ENCODE data around the gene THRB. TPM values are rescaled to one million over a fixed set of nuclear protein-coding genes. Genes with fewer than 3 reads are reported as not detected.

The THRB gene
- total RNA-seq, 2 donors from 2014 or later, result 0.24 to 0.26 TPM

DNA sequence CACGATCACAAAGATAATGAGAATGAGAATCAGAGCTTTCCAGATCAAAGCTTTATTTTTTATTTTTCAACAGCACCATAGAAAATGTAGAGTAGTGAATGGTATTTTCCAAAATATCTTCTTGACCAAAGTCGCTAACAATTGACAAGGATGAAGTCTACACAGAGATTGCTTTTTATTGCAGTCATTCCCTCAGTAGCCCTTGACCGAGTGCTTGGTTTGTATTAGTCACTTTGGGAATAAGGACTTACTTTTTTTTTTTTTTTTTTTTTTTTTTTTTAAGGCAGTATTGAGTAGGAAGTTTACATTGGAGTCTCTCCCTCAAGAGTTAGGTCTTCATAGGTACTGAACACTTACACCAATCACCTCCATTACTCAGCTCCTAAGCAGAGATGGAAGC, 39.8 kb downstream of the THRB start:
- H3K9ac ChIP-seq (ENCODE audit: extremely low read depth, low read length, poor library complexity, severe bottlenecking), result no peak overlapping the region
- DNase-seq, result no peak
- no peaks in the 10 kb centered on the region for H3K36me3 Mint-ChIP-seq (ENCODE audit: low read depth)
- no peaks in the 10 kb centered on the region for H3K4me1 ChIP-seq (ENCODE audit: control insufficient read depth, insufficient read depth, low read length)
- no peak overlapping the region for H3K27ac ChIP-seq (ENCODE audit: low read depth, low read length)
- H3K4me3 ChIP-seq (ENCODE audit: low read length), result no peak overlapping the region
- H3K4me3 Mint-ChIP-seq, result no peak overlapping the region
- no peaks in the 10 kb centered on the region for H3K27me3 ChIP-seq (ENCODE audit: control insufficient read depth, insufficient read depth, low read length, poor library complexity, severe bottlenecking)
- no peaks in the 10 kb centered on the region for H3K4me1 Mint-ChIP-seq
- H3K9me3 Mint-ChIP-seq, result no peaks in the 10 kb centered on the region
- H3K27ac Mint-ChIP-seq, result no peak overlapping the region
- H3K9me3 ChIP-seq (ENCODE audit: control insufficient read depth, low read length), result no peaks in the 10 kb centered on the region
- H3K36me3 ChIP-seq (ENCODE audit: control insufficient read depth, insufficient read depth, low read length), result no peaks in the 10 kb centered on the region
- no peak for TF ChIP-seq CTCF (conservative IDR thresholded peaks at IDR 0.05)
- peaks cover 2% of the 10 kb centered on the region for H3K27me3 Mint-ChIP-seq (ENCODE audit: insufficient read depth)
- 73% methylated on average over 3 of the region's 3 CpGs; no CpG with 5 or more reads in 1 of the 2 experiments for WGBS, 2 experiments (ENCODE audit: insufficient coverage in 1 of 2, insufficient read length in 1 of 2)

DNA sequence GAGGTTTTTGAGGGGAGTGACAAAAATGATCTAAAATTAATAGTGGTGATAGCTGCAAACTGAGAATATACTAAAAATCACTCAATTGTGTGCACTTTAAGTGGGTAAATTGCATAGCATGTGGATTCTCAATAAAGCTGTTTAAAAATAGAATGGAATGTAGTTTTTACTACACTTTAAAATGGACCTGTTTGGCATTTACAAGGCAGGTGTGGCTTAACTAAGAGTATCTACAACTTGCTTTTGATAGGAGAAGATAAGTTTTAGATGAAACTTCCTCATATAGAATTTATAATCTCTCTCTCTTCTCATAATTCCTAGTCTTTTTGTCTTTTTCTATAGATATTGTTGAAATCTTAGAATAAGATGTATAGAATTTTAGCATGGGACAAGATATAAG, 40.3 kb downstream of the THRB start:
- Mint-ChIP-seq H3K4me3 (no peak overlapping the region), H3K27ac (no peak overlapping the region), H3K36me3 (ENCODE audit: low read depth) (no peaks in the 10 kb centered on the region), H3K4me1 (no peaks in the 10 kb centered on the region), H3K9me3 (no peaks in the 10 kb centered on the region), H3K27me3 (ENCODE audit: insufficient read depth) (peaks cover 2% of the 10 kb centered on the region)
- Histone ChIP-seq H3K4me1 (ENCODE audit: control insufficient read depth, insufficient read depth, low read length) (no peaks in the 10 kb centered on the region), H3K27me3 (ENCODE audit: control insufficient read depth, insufficient read depth, low read length, poor library complexity, severe bottlenecking) (no peaks in the 10 kb centered on the region), H3K27ac (ENCODE audit: low read depth, low read length) (no peak overlapping the region), H3K36me3 (ENCODE audit: control insufficient read depth, insufficient read depth, low read length) (no peaks in the 10 kb centered on the region), H3K9ac (ENCODE audit: extremely low read depth, low read length, poor library complexity, severe bottlenecking) (no peak overlapping the region), H3K4me3 (ENCODE audit: low read length) (no peak overlapping the region), H3K9me3 (ENCODE audit: control insufficient read depth, low read length) (no peaks in the 10 kb centered on the region)
- TF ChIP-seq CTCF (conservative IDR thresholded peaks at IDR 0.05), result no peak
- DNase-seq, result no peak

DNA sequence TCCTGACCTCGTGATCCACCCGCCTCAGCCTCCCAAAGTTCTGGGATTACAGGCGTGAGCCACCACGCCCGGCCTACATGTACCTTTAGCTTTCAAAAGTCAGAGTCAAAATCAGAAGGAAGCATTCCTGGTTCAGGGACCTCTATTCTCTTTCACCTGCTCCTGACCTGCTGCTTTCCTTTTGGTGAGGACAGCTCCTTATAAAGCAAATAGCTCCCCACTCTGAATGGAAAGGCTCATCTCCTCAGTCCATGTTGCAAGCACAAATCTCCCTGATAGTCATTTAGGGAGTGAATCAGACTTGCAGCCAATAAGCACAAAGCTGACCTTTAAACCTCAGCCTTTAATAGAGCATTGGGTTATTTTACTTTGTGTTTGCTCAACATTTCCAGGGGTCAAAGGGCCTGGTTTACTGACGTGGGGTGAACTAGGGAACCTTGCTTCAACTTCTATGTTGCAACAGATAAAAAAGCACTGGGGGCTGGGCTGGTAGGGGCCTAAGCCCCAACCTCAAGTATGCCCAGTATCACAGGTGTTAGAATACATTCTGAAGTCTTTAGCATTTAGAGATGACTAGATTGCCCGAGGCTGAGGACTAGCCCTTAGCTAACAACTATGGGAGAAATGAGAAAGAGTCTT, 43.1 kb downstream of the THRB start:
- no peak for TF ChIP-seq CTCF (conservative IDR thresholded peaks at IDR 0.05)
- Mint-ChIP-seq H3K27ac (no peak overlapping the region), H3K4me3 (no peak overlapping the region), H3K9me3 (no peaks in the 10 kb centered on the region), H3K36me3 (ENCODE audit: low read depth) (no peaks in the 10 kb centered on the region), H3K27me3 (ENCODE audit: insufficient read depth) (no peaks in the 10 kb centered on the region), H3K4me1 (no peaks in the 10 kb centered on the region)
- Histone ChIP-seq H3K36me3 (ENCODE audit: control insufficient read depth, insufficient read depth, low read length) (no peaks in the 10 kb centered on the region), H3K9me3 (ENCODE audit: control insufficient read depth, low read length) (no peaks in the 10 kb centered on the region), H3K27ac (ENCODE audit: low read depth, low read length) (no peak overlapping the region), H3K27me3 (ENCODE audit: control insufficient read depth, insufficient read depth, low read length, poor library complexity, severe bottlenecking) (no peaks in the 10 kb centered on the region), H3K9ac (ENCODE audit: extremely low read depth, low read length, poor library complexity, severe bottlenecking) (no peak overlapping the region), H3K4me3 (ENCODE audit: low read length) (no peak overlapping the region), H3K4me1 (ENCODE audit: control insufficient read depth, insufficient read depth, low read length) (no peaks in the 10 kb centered on the region)
- DNase-seq, result no peak
- 78 to 86% methylated on average over 6 to 7 of the region's 7 CpGs for WGBS, 2 experiments (ENCODE audit: insufficient coverage in 1 of 2, insufficient read length in 1 of 2)
